Activated CD4-positive, alpha-beta T cell treated with anti-CD3 and anti-CD28 coated beads, Interleukin-2, amount 10 ng/mL, durations not matched to agents 24 days and 14 days (primary cell): ENCODE results near the gene SOX13. TPM values are rescaled to one million over a fixed set of nuclear protein-coding genes. Genes with fewer than 3 reads are reported as not detected.
"Not testable (repeated sequence)": the region's sequence is repeated elsewhere in the genome, so short reads cannot be mapped to it uniquely, and the experiment has no call there.

ENCODE experiments used
- DNase-seq: peaks from one replicate; pipeline ENCODE4 v3.0.0; 2022
- H3K27ac Mint-ChIP-seq: one replicate; pipeline ENCODE4 v1.8.0; 2022; ENCODE audit warnings: mild to moderate bottlenecking, mixed read lengths
- H3K27me3 Mint-ChIP-seq: one replicate; pipeline ENCODE4 v1.8.0; 2022; ENCODE audit warnings: mixed read lengths
- H3K36me3 Mint-ChIP-seq: one replicate; pipeline ENCODE4 v1.8.0; 2022; ENCODE audit warnings: low read depth, mild to moderate bottlenecking, mixed read lengths
- H3K4me1 Mint-ChIP-seq: one replicate; pipeline ENCODE4 v1.8.0; 2021; ENCODE audit warnings: mixed read lengths
- H3K4me3 Mint-ChIP-seq: one replicate; pipeline ENCODE4 v1.8.0; 2022; ENCODE audit warnings: mild to moderate bottlenecking, moderate library complexity, mixed read lengths
- H3K9me3 Mint-ChIP-seq: one replicate; pipeline ENCODE4 v1.8.0; 2021; ENCODE audit warnings: mixed read lengths
- intact Hi-C: fragments of 100-400 bp; cut with micrococcal nuclease; formaldehyde crosslinking; loops from one replicate; pipeline ENCODE4 v1.15.1; 2023
- total RNA-seq: library from RNA; stranded (reverse); gene quantifications from 2 replicates; pipeline ENCODE4 v1.2.3, GENCODE V29; 2022

The SOX13 gene
- total RNA-seq, 1 donor from 2014 or later, result not detected

- Mint-ChIP-seq H3K4me3 (no peak overlapping the region), H3K27ac (no peak overlapping the region)
These were observed 14.4 kb downstream of the SOX13 start for GRCh38 chr1:204087181-204087892.

GRCh38 chr1:204087893-204088528 is 15.1 kb downstream of the SOX13 start:
- intact Hi-C loops, result no loop called here
- Mint-ChIP-seq H3K4me3 (no peak overlapping the region), H3K36me3 (no peaks in the 10 kb centered on the region), H3K9me3 (no peaks in the 10 kb centered on the region), H3K4me1 (no peaks in the 10 kb centered on the region), H3K27me3 (peaks cover 2% of the 10 kb centered on the region), H3K27ac (no peak overlapping the region)
- no peak for DNase-seq

More at GRCh38 chr1:204087181-204087892, 14.4 kb downstream of the SOX13 start:
- intact Hi-C loops, result no loop called here
- peaks cover 2% of the 10 kb centered on the region for H3K27me3 Mint-ChIP-seq
- no peaks in the 10 kb centered on the region for H3K36me3 Mint-ChIP-seq
- H3K4me1 Mint-ChIP-seq, result no peaks in the 10 kb centered on the region
- H3K9me3 Mint-ChIP-seq, result no peaks in the 10 kb centered on the region
- no peak for DNase-seq

GRCh38 chr1:204088596-204088995 is 15.7 kb downstream of the SOX13 start:
- intact Hi-C loops, result no loop called here
- Mint-ChIP-seq H3K27ac (no peak overlapping the region), H3K36me3 (no peaks in the 10 kb centered on the region), H3K4me3 (no peak overlapping the region), H3K27me3 (peaks cover 2% of the 10 kb centered on the region), H3K4me1 (no peaks in the 10 kb centered on the region), H3K9me3 (no peaks in the 10 kb centered on the region)
- DNase-seq, result no peak

GRCh38 chr1:204089044-204089751 is 16.3 kb downstream of the SOX13 start:
- Mint-ChIP-seq H3K4me1 (no peaks in the 10 kb centered on the region), H3K27me3 (peaks cover 2% of the 10 kb centered on the region), H3K9me3 (no peaks in the 10 kb centered on the region), H3K36me3 (no peaks in the 10 kb centered on the region), H3K27ac (no peak overlapping the region), H3K4me3 (no peak overlapping the region)
- DNase-seq, result no peak
- intact Hi-C loops, result no loop called here

GRCh38 chr1:204090132-204090531 is 17.2 kb downstream of the SOX13 start:
- H3K36me3 Mint-ChIP-seq, DNase-seq, H3K27me3 Mint-ChIP-seq, H3K4me1 Mint-ChIP-seq, intact Hi-C loops, H3K4me3 Mint-ChIP-seq, H3K27ac Mint-ChIP-seq, H3K9me3 Mint-ChIP-seq: not testable (repeated sequence)

- Mint-ChIP-seq H3K4me1 (no peaks in the 10 kb centered on the region), H3K9me3 (no peaks in the 10 kb centered on the region), H3K36me3 (no peaks in the 10 kb centered on the region), H3K27ac (no peak overlapping the region), H3K27me3 (peaks cover 2% of the 10 kb centered on the region), H3K4me3 (no peak overlapping the region)
- intact Hi-C loops, result no loop called here
- no peak for DNase-seq
These were observed 18.2 kb downstream of the SOX13 start for GRCh38 chr1:204091066-204091465.

GRCh38 chr1:204091787-204092312 is 18.9 kb downstream of the SOX13 start:
- Mint-ChIP-seq H3K27ac (no peak overlapping the region), H3K9me3 (no peaks in the 10 kb centered on the region), H3K4me3 (no peak overlapping the region), H3K4me1 (no peaks in the 10 kb centered on the region), H3K27me3 (peaks cover 2% of the 10 kb centered on the region), H3K36me3 (no peaks in the 10 kb centered on the region)
- intact Hi-C loops, result no loop called here
- no peak for DNase-seq

- intact Hi-C loops, result no loop called here
- H3K9me3 Mint-ChIP-seq, result no peaks in the 10 kb centered on the region
- H3K4me1 Mint-ChIP-seq, result no peaks in the 10 kb centered on the region
- no peaks in the 10 kb centered on the region for H3K36me3 Mint-ChIP-seq
- no peak for DNase-seq
- H3K27ac Mint-ChIP-seq, result no peak overlapping the region
- peaks cover 2% of the 10 kb centered on the region for H3K27me3 Mint-ChIP-seq
- H3K4me3 Mint-ChIP-seq, result no peak overlapping the region
These were observed 19.9 kb downstream of the SOX13 start for GRCh38 chr1:204092632-204093420.

GRCh38 chr1:204093421-204093717 is 20.5 kb downstream of the SOX13 start:
- H3K9me3 Mint-ChIP-seq, result no peaks in the 10 kb centered on the region
- no peak for DNase-seq
- H3K4me1 Mint-ChIP-seq, result no peaks in the 10 kb centered on the region
- no peaks in the 10 kb centered on the region for H3K36me3 Mint-ChIP-seq
- no peak overlapping the region for H3K4me3 Mint-ChIP-seq
- H3K27ac Mint-ChIP-seq, result no peak overlapping the region
- intact Hi-C loops, result no loop called here
- H3K27me3 Mint-ChIP-seq, result peaks cover 2% of the 10 kb centered on the region

GRCh38 chr1:204093781-204094180 is 20.9 kb downstream of the SOX13 start:
- Mint-ChIP-seq H3K4me1 (no peaks in the 10 kb centered on the region), H3K9me3 (no peaks in the 10 kb centered on the region), H3K36me3 (no peaks in the 10 kb centered on the region), H3K4me3 (no peak overlapping the region), H3K27me3 (peaks cover 2% of the 10 kb centered on the region), H3K27ac (no peak overlapping the region)
- intact Hi-C loops, result no loop called here
- no peak for DNase-seq

GRCh38 chr1:204094313-204094729 is 21.4 kb downstream of the SOX13 start:
- no peaks in the 10 kb centered on the region for H3K9me3 Mint-ChIP-seq
- no peak for DNase-seq
- H3K36me3 Mint-ChIP-seq, result no peaks in the 10 kb centered on the region
- intact Hi-C loops, result no loop called here
- no peak overlapping the region for H3K27ac Mint-ChIP-seq
- peaks cover 2% of the 10 kb centered on the region for H3K27me3 Mint-ChIP-seq
- no peaks in the 10 kb centered on the region for H3K4me1 Mint-ChIP-seq
- H3K4me3 Mint-ChIP-seq, result no peak overlapping the region

GRCh38 chr1:204094856-204095634 is 22.1 kb downstream of the SOX13 start:
- Mint-ChIP-seq H3K4me1 (no peaks in the 10 kb centered on the region), H3K36me3 (no peaks in the 10 kb centered on the region), H3K27ac (no peak overlapping the region), H3K4me3 (no peak overlapping the region), H3K9me3 (no peaks in the 10 kb centered on the region), H3K27me3 (peaks cover 2% of the 10 kb centered on the region)
- no peak for DNase-seq
- intact Hi-C loops, result no loop called here

GRCh38 chr1:204096931-204097330 is 24.0 kb downstream of the SOX13 start:
- no peak overlapping the region for H3K4me3 Mint-ChIP-seq
- no peaks in the 10 kb centered on the region for H3K4me1 Mint-ChIP-seq
- intact Hi-C loops, result no loop called here
- H3K27me3 Mint-ChIP-seq, result peaks cover 4% of the 10 kb centered on the region
- no peak for DNase-seq
- no peaks in the 10 kb centered on the region for H3K36me3 Mint-ChIP-seq
- H3K9me3 Mint-ChIP-seq, result no peaks in the 10 kb centered on the region
- H3K27ac Mint-ChIP-seq, result no peak overlapping the region
